Gastroesophageal sphincter (tissue), 3 donors: ENCODE measurements around the gene PRKAA2.

Source experiments
- POLR2AphosphoS5 ChIP-seq: sonication (generic); formaldehyde crosslinking; IDR thresholded peaks from one replicate; pipeline ENCODE4 v1.6.1; 2017; ENCODE audit warnings: antibody characterized with exemption
- TF ChIP-seq, protein P1 (sequence below), 4 experiments: fragments of 200-600 bp in 2 of 4; fragments of 450-650 bp in 2 of 4; sonication (generic) in 1 of 4; IDR thresholded peaks; one replicate each; pipeline ENCODE4 v1.5.1; 2017 to 2019; ENCODE audit warnings: antibody characterized with exemption in 4 of 4, mild to moderate bottlenecking in 2 of 4, moderate library complexity in 2 of 4

DNA sequence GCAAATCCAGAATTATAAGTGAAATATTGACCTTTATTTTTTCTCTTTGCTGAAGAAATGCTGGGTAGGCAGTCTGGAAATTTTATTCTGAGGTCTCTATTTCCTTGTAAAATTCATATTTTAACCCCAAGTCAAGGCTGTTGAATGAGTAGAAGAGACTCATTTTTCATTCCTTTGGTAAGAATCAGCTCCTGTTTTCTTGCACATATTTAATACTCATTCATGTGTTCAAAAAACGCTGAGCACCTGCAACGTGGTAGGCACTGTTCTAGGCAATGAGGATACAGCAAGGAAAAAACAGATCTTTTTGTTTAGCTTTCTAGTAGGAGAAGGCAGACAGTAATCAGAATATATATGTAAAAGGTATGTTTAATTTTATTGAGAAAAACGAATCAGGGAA lies 1.5 kb downstream of the PRKAA2 start:
- TF ChIP-seq, protein P1, sequence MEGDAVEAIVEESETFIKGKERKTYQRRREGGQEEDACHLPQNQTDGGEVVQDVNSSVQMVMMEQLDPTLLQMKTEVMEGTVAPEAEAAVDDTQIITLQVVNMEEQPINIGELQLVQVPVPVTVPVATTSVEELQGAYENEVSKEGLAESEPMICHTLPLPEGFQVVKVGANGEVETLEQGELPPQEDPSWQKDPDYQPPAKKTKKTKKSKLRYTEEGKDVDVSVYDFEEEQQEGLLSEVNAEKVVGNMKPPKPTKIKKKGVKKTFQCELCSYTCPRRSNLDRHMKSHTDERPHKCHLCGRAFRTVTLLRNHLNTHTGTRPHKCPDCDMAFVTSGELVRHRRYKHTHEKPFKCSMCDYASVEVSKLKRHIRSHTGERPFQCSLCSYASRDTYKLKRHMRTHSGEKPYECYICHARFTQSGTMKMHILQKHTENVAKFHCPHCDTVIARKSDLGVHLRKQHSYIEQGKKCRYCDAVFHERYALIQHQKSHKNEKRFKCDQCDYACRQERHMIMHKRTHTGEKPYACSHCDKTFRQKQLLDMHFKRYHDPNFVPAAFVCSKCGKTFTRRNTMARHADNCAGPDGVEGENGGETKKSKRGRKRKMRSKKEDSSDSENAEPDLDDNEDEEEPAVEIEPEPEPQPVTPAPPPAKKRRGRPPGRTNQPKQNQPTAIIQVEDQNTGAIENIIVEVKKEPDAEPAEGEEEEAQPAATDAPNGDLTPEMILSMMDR (IDR thresholded peaks at IDR 0.05), result no peak
- TF ChIP-seq POLR2AphosphoS5, result no peak
